HepG2 (cell line): Measurements from ENCODE around the gene ACOX3. TPM values are rescaled to one million over a fixed set of nuclear protein-coding genes. Genes with fewer than 3 reads are reported as not detected.

Source experiments
- ATAC-seq: fragments of 200-7000 bp; cut with Tn5 transposase; 3 replicates; pipeline ENCODE4 v1.9.1; 2020; ENCODE audit warnings: mild to moderate bottlenecking, moderate library complexity
- BruUV-seq: library from RNA; stranded (reverse); fragments of 400-500 nt; replicated peaks from 2 replicates; lab custom pipeline; 2021; lab: Mats Ljungman, UMichigan
- CTCF ChIA-PET: fragments of 300-600 bp; formaldehyde crosslinking; extraction: SDS; loops from one replicate; lab custom pipeline; 2021; ENCODE audit warnings: low total read pairs, inconsistent platforms, low intra/inter-chr PET ratio; lab: Yijun Ruan, JAX
- POLR2A ChIA-PET: fragments of 350-600 bp; sonication (Branson Sonifier 250); formaldehyde crosslinking; loops from one replicate; lab custom pipeline; 2020; ENCODE audit warnings: antibody characterized with exemption, inconsistent platforms; lab: Yijun Ruan, JAX
- DNase-seq: peaks from one replicate; pipeline ENCODE4 v3.0.0-alpha.2; 2015; ENCODE audit warnings: low spot score
- FAIRE-seq: peaks from 3 replicates; lab custom pipeline; 2011; peaks lifted over from hg19 to GRCh38; lab: Jason Lieb, UNC
- H2AFZ ChIP-seq: one replicate; pipeline ENCODE4 v1.6.1; 2011; ENCODE audit warnings: low read length, inconsistent platforms
- H3K27ac ChIP-seq: fragments of 300-600 bp; 3 replicates; pipeline ENCODE4 v1.8.0; 2011; ENCODE audit warnings: mixed run types, mild to moderate bottlenecking, mixed read lengths, low read length, inconsistent platforms; ENCODE audit not compliant: insufficient read depth; ENCODE audit errors: extremely low read length
- H3K27me3 ChIP-seq, 2 experiments: fragments of 200-600 bp in 1 of 2; 2 replicates in 1 of 2; 3 replicates in 1 of 2; pipeline versions ENCODE4 v1.6.0 to v1.8.0; 2011; ENCODE audit warnings: low read length in 2 of 2, mild to moderate bottlenecking in 2 of 2, moderate library complexity in 2 of 2, inconsistent platforms in 1 of 2; ENCODE audit not compliant: insufficient read depth in 2 of 2, control insufficient read depth in 1 of 2
- H3K36me3 ChIP-seq, 2 experiments: fragments of 200-600 bp in 1 of 2; replicated peaks in 1 of 2; 2 replicates in 1 of 2; 3 replicates in 1 of 2; pipeline versions ENCODE4 v1.5.1 to v1.8.0; 2011; ENCODE audit warnings: low read length in 2 of 2, inconsistent platforms in 1 of 2; ENCODE audit not compliant: insufficient read depth in 2 of 2, control insufficient read depth in 1 of 2
- H3K4me1 ChIP-seq: 2 replicates; pipeline ENCODE4 v1.5.1; 2012; ENCODE audit warnings: low read length, inconsistent platforms; ENCODE audit not compliant: insufficient read depth
- H3K4me2 ChIP-seq: 2 replicates; pipeline ENCODE4 v1.6.0; 2011; ENCODE audit warnings: low read depth, low read length, inconsistent platforms
- H3K4me3 ChIP-seq, 3 experiments: fragments of 200-600 bp in 1 of 3; sonication (generic), shearing (Covaris generic) in 1 of 3; replicated peaks in 1 of 3; 2 replicates each; pipeline ENCODE4 v1.5.1; 2011 to 2016; ENCODE audit warnings: low read length in 3 of 3, inconsistent platforms in 2 of 3, low read depth in 2 of 3, mild to moderate bottlenecking in 2 of 3, control low read depth in 1 of 3, mixed read lengths in 1 of 3; ENCODE audit not compliant: insufficient read depth in 1 of 3
- H3K79me2 ChIP-seq: one replicate; pipeline ENCODE4 v1.6.1; 2011; ENCODE audit warnings: low read length, inconsistent platforms; ENCODE audit not compliant: insufficient read depth
- H3K9ac ChIP-seq: 2 replicates; pipeline ENCODE4 v1.6.0; 2011; ENCODE audit warnings: mild to moderate bottlenecking, low read depth, low read length, inconsistent platforms; ENCODE audit not compliant: insufficient read depth
- H3K9me3 ChIP-seq: 2 replicates; pipeline ENCODE4 v1.5.1; 2012; ENCODE audit warnings: mild to moderate bottlenecking, low read length
- H4K20me1 ChIP-seq: 2 replicates; pipeline ENCODE4 v1.6.0; 2011; ENCODE audit warnings: inconsistent platforms, mild to moderate bottlenecking, low read length, moderate library complexity; ENCODE audit not compliant: insufficient read depth
- CAMTA2 ChIP-seq: sonication (generic); formaldehyde crosslinking; IDR thresholded peaks from 2 replicates; pipeline ENCODE4 v1.4.0; 2020; ENCODE audit warnings: mild to moderate bottlenecking, missing genetic modification reagents, borderline replicate concordance
- CEBPB ChIP-seq: IDR thresholded peaks from 2 replicates; pipeline ENCODE4 v1.6.1; 2011; ENCODE audit warnings: low read depth, low read length, improper control_type of control experiment, borderline replicate concordance
- CREBL2 ChIP-seq: sonication (generic); formaldehyde crosslinking; IDR thresholded peaks from 2 replicates; pipeline ENCODE4 v1.8.1; 2023; ENCODE audit warnings: missing genetic modification reagents, mild to moderate bottlenecking, borderline replicate concordance
- DPF2 ChIP-seq: sonication (generic); formaldehyde crosslinking; IDR thresholded peaks from 2 replicates; pipeline ENCODE4 v1.4.0; 2020; ENCODE audit warnings: mild to moderate bottlenecking, low read depth, missing genetic modification reagents, borderline replicate concordance
- ETV6 ChIP-seq: sonication (generic); formaldehyde crosslinking; conservative IDR thresholded peaks from 2 replicates; pipeline ENCODE4 v1.4.0; 2020; ENCODE audit warnings: missing genetic modification reagents
- HCFC1 ChIP-seq: fragments of 150-350 bp; IDR thresholded peaks from 2 replicates; pipeline ENCODE4 v1.6.1; 2014; ENCODE audit warnings: low read depth, low read length
- HMG20A ChIP-seq: IDR thresholded peaks from 2 replicates; pipeline ENCODE4 v1.6.1; 2016; ENCODE audit warnings: borderline replicate concordance
- MTA1 ChIP-seq: sonication (generic); formaldehyde crosslinking; IDR thresholded peaks from 2 replicates; pipeline ENCODE4 v1.4.0; 2020; ENCODE audit warnings: missing genetic modification reagents, mild to moderate bottlenecking, borderline replicate concordance
- REPIN1 ChIP-seq: sonication (generic); formaldehyde crosslinking; IDR thresholded peaks from 2 replicates; pipeline ENCODE4 v1.8.0; 2022; ENCODE audit warnings: missing genetic modification reagents, low read depth, mild to moderate bottlenecking, borderline replicate concordance
- SIX4 ChIP-seq: sonication (generic); formaldehyde crosslinking; IDR thresholded peaks from 2 replicates; pipeline ENCODE4 v1.4.0; 2020; ENCODE audit warnings: missing genetic modification reagents
- SYNCRIP ChIP-seq: fragments of 200-400 bp; formaldehyde crosslinking; IDR thresholded peaks from 2 replicates; pipeline ENCODE4 v1.6.1; 2018; ENCODE audit warnings: mild to moderate bottlenecking, low read depth, low read length; ENCODE audit not compliant: insufficient read depth
- ZFP90 ChIP-seq: sonication (generic); formaldehyde crosslinking; IDR thresholded peaks from 2 replicates; pipeline ENCODE4 v1.8.0; 2022; ENCODE audit warnings: missing genetic modification reagents, mild to moderate bottlenecking, inconsistent platforms, borderline replicate concordance
- ZNF20 ChIP-seq: sonication (generic); formaldehyde crosslinking; IDR thresholded peaks from 2 replicates; pipeline ENCODE4 v1.4.0; 2020; ENCODE audit warnings: mild to moderate bottlenecking, moderate library complexity, missing genetic modification reagents
- ZNF558 ChIP-seq: sonication (generic); formaldehyde crosslinking; IDR thresholded peaks from 2 replicates; pipeline ENCODE4 v1.9.0; 2022; ENCODE audit warnings: mild to moderate bottlenecking, missing genetic modification reagents, borderline replicate concordance
- ZNF724P ChIP-seq: sonication (generic); formaldehyde crosslinking; IDR thresholded peaks from 2 replicates; pipeline ENCODE4 v1.8.0; 2022; ENCODE audit warnings: missing genetic modification reagents, borderline replicate concordance
- WGBS: methylation state at CpG from one replicate; pipeline ENCODE4 v1.1.6; 2017; ENCODE audit warnings: low lambda C conversion rate; 5-methylcytosine and 5-hydroxymethylcytosine counted together
- in situ Hi-C: cut with HindIII; loops from 2 replicates; pipeline ENCODE4 v1.10.0; 2017; ENCODE audit warnings: low pct_unique_long_range_greater_than_20kb; ENCODE audit not compliant: extremely low pct_ligation_motif_present
- intact Hi-C: fragments of 100-400 bp; cut with micrococcal nuclease; formaldehyde crosslinking; loops from one replicate; pipeline ENCODE4 v1.10.0; 2022; ENCODE audit not compliant: unreplicated experiment
- polyA plus RNA-seq, 8 experiments: library from polyadenylated mRNA; depleted of rRNA in 3 of 8; stranded (reverse) in 7 of 8; unstranded in 1 of 8; fragments of >200 nt; fragmentation: Illumina TruSeq in 4 of 8; extraction: Trizol in 4 of 8; gene quantifications; 2 replicates each; pipeline versions ENCODE4 v1.2.1 to v1.2.3, GENCODE V29; 2011 to 2016; ENCODE audit warnings: low read depth in 4 of 8, missing spikeins in 1 of 8, mixed read lengths in 1 of 8; ENCODE audit not compliant: insufficient read depth in 1 of 8
- total RNA-seq, 5 experiments: library from RNA; depleted of rRNA; stranded (reverse); fragments of >200 nt; fragmentation: Illumina TruSeq; extraction: Trizol; gene quantifications; 2 replicates each; pipeline ENCODE4 v1.2.3, GENCODE V29; 2016; ENCODE audit warnings: low read depth in 1 of 5

The ACOX3 gene
- total and polyA plus RNA-seq, 2 of the 13 experiments (the other 11 are each of a cell fraction or from before 2014, with no cell fraction given): 4.2 to 17.8 TPM

- Histone ChIP-seq H3K79me2 (no peaks in the 10 kb centered on the region), H4K20me1 (no peaks in the 10 kb centered on the region), H3K36me3 (peaks cover 8 to 25% of the 10 kb centered on the region in 2 experiments), H3K4me3 (no peak overlapping the region), H2AFZ (no peak overlapping the region), H3K4me2 (no peak overlapping the region), H3K27ac (no peak overlapping the region), H3K9me3 (no peaks in the 10 kb centered on the region), H3K9ac (no peak overlapping the region), H3K4me1 (no peaks in the 10 kb centered on the region), H3K27me3 (no peaks in the 10 kb centered on the region)
- in situ Hi-C loops: loop anchor here (5.0 to 10.0 kb wide), 2 partner anchors 72 to 120 kb away; partner anchors contain the start of gene CPZ
- FAIRE-seq (no peak), ATAC-seq (no peak), DNase-seq (no peak)
- WGBS: 96% methylated on average over 4 of the region's 7 CpGs
- TF ChIP-seq ETV6 (CRISPR knock-in tag) (no peak), DPF2 (CRISPR knock-in tag) (no peak)
- CTCF ChIA-PET: no interaction called here
- POLR2A ChIA-PET: no interaction called here
- intact Hi-C loops: no loop called here
- no TSS peak for BruUV-seq
Measured at GRCh38 chr4:8472689-8473197, 32.2 kb upstream of the ACOX3 start.

GRCh38 chr4:8472158-8472688, 31.7 kb upstream of the ACOX3 start:
- ATAC-seq (no peak), FAIRE-seq (no peak), DNase-seq (no peak)
- ChIA-PET CTCF (no interaction called here), POLR2A (no interaction called here)
- Histone ChIP-seq H3K27me3 (no peaks in the 10 kb centered on the region), H3K4me2 (no peak overlapping the region), H3K4me3 (no peak overlapping the region), H3K9me3 (no peaks in the 10 kb centered on the region), H3K79me2 (no peaks in the 10 kb centered on the region), H3K27ac (no peak overlapping the region), H3K4me1 (no peaks in the 10 kb centered on the region), H4K20me1 (no peaks in the 10 kb centered on the region), H2AFZ (no peak overlapping the region), H3K9ac (no peak overlapping the region), H3K36me3 (peaks cover 8 to 25% of the 10 kb centered on the region in 2 experiments)
- intact Hi-C loops (no loop called here), in situ Hi-C loops (loop anchor here (5.0 to 10.0 kb wide), 2 partner anchors 73 to 120 kb away; partner anchors contain the start of gene CPZ)
- no TSS peak for BruUV-seq
- WGBS: 93% methylated on average over 7 of the region's 8 CpGs
- no peak for TF ChIP-seq ZNF558
- no peak for TF ChIP-seq CAMTA2 (CRISPR knock-in tag)
- TF ChIP-seq ZFP90 (CRISPR knock-in tag): no peak
- no peak for TF ChIP-seq CEBPB
- no peak for TF ChIP-seq REPIN1 (CRISPR knock-in tag)
- no peak for TF ChIP-seq ZNF724P (CRISPR knock-in tag)
- no peak for TF ChIP-seq ZNF20 (CRISPR knock-in tag)
- no peak for TF ChIP-seq HMG20A (CRISPR knock-in tag)
- no peak for TF ChIP-seq CREBL2
- no peak for TF ChIP-seq SIX4 (CRISPR knock-in tag)
- no peak for TF ChIP-seq SYNCRIP
- no peak for TF ChIP-seq MTA1 (CRISPR knock-in tag)
- no peak for TF ChIP-seq HCFC1
